GM18526 (cell line): ENCODE data around the gene APOL1.

Experiments
- POLR2A ChIP-seq: IDR thresholded peaks from 3 replicates; pipeline ENCODE4 v1.6.1; 2011; ENCODE audit not compliant: insufficient read length; ENCODE audit errors: extremely low read depth

The APOL1 gene

GRCh38 chr22:36222887-36223450 is 30.0 kb upstream of the APOL1 start:
- TF ChIP-seq POLR2A: no peak

GRCh38 chr22:36223504-36223903 is 29.4 kb upstream of the APOL1 start:
- no peak for TF ChIP-seq POLR2A

GRCh38 chr22:36224245-36224644 is 28.7 kb upstream of the APOL1 start:
- no peak for TF ChIP-seq POLR2A

GRCh38 chr22:36225333-36225922 is 27.5 kb upstream of the APOL1 start:
- TF ChIP-seq POLR2A: no peak

GRCh38 chr22:36226189-36226588 is 26.7 kb upstream of the APOL1 start:
- TF ChIP-seq POLR2A: no peak

GRCh38 chr22:36227396-36227795 is 25.5 kb upstream of the APOL1 start:
- no peak for TF ChIP-seq POLR2A

GRCh38 chr22:36227806-36228205 is 25.1 kb upstream of the APOL1 start:
- TF ChIP-seq POLR2A: no peak

GRCh38 chr22:36228944-36229343 is 24.0 kb upstream of the APOL1 start:
- TF ChIP-seq POLR2A: no peak

- no peak for TF ChIP-seq POLR2A
Observed at GRCh38 chr22:36232715-36233401, 20.1 kb upstream of the APOL1 start.

GRCh38 chr22:36233796-36234195 is 19.1 kb upstream of the APOL1 start:
- TF ChIP-seq POLR2A: no peak

GRCh38 chr22:36234213-36234612 is 18.7 kb upstream of the APOL1 start:
- no peak for TF ChIP-seq POLR2A

GRCh38 chr22:36234919-36235318 is 18.0 kb upstream of the APOL1 start:
- TF ChIP-seq POLR2A: no peak

- no peak for TF ChIP-seq POLR2A
Observed at GRCh38 chr22:36235585-36235984, 17.3 kb upstream of the APOL1 start.

- no peak for TF ChIP-seq POLR2A
Observed at GRCh38 chr22:36236388-36237319, 16.3 kb upstream of the APOL1 start.
